Stimulated activated naive CD8-positive, alpha-beta T cell treated with anti-CD3 and anti-CD28 coated beads, Interleukin-15, Interleukin-2, amounts not matched to agents 100 ng/mL and 50 ng/mL, for 24 hours (primary cell): Measurements from ENCODE around the gene SMIM10L2A.
A peak's percentile ranks its signal among the peaks of the same experiment; 100 is the strongest.
"Not testable (repeated sequence)": the region's sequence is repeated elsewhere in the genome, so short reads cannot be mapped to it uniquely, and the experiment has no call there.

Source experiments
- H3K27ac Mint-ChIP-seq: one replicate; pipeline ENCODE4 v1.8.0; 2021; ENCODE audit warnings: mild to moderate bottlenecking, mixed read lengths
- H3K27me3 Mint-ChIP-seq: one replicate; pipeline ENCODE4 v1.8.0; 2021; ENCODE audit warnings: mixed read lengths
- H3K36me3 Mint-ChIP-seq: one replicate; pipeline ENCODE4 v1.8.0; 2021; ENCODE audit warnings: low read depth, mixed read lengths
- H3K4me1 Mint-ChIP-seq: one replicate; pipeline ENCODE4 v1.8.0; 2021; ENCODE audit warnings: low read depth, mixed read lengths
- H3K4me3 Mint-ChIP-seq: one replicate; pipeline ENCODE4 v1.8.0; 2021; ENCODE audit warnings: mild to moderate bottlenecking, mixed read lengths
- H3K9me3 Mint-ChIP-seq: one replicate; pipeline ENCODE4 v1.8.0; 2021; ENCODE audit warnings: mixed read lengths

SMIM10L2A gene

DNA sequence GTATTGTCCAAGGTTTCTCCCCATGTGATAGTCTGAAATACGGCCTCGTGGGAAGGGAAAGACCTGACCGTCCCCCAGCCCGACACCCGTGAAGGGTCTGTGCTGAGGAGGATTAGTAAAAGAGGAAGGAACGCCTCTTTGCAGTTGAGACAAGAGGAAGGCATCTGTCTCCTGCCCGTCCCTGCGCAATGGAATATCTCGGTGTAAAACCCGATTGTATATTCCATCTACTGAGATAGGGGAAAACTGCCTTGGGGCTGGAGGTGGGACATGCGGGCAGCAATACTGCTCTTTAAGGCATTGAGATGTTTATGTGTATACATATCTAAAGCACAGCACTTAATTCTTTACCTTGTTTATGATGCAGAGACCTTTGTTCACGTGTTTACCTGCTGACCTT is 15.3 kb upstream of the SMIM10L2A start:
- not testable (repeated sequence) for H3K4me3 Mint-ChIP-seq, H3K9me3 Mint-ChIP-seq, H3K27ac Mint-ChIP-seq, H3K36me3 Mint-ChIP-seq, H3K27me3 Mint-ChIP-seq
- H3K4me1 Mint-ChIP-seq: peaks cover 26% of the 10 kb centered on the region

DNA sequence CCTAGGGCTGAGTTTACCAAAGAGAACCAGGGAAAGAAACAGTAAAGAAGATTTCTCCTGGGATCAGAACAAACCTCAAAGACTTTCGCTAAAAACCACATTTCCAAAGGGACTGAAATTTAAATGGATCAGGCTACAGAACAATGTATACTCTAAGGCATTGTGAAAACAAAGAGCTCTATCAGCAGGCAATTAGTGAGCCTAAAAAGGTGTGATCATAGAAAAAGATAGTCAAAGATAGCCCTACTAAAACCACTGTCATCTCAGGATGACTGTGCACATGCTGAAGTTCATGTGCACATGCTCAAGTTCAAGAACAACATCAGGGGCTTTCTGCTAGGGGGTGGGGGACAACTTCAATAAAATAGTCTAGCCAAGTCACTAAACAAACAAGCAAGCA is 12.9 kb upstream of the SMIM10L2A start:
- Mint-ChIP-seq H3K4me3 (no peak overlapping the region), H3K9me3 (no peaks in the 10 kb centered on the region), H3K4me1 (peaks cover 11% of the 10 kb centered on the region), H3K27ac (no peak overlapping the region), H3K36me3 (no peaks in the 10 kb centered on the region), H3K27me3 (no peaks in the 10 kb centered on the region)

GRCh38 chrX:135410861-135411627 is 10.7 kb upstream of the SMIM10L2A start:
- Mint-ChIP-seq H3K36me3 (no peaks in the 10 kb centered on the region), H3K27ac (no peak overlapping the region), H3K4me3 (no peak overlapping the region), H3K4me1 (peaks cover 9% of the 10 kb centered on the region), H3K27me3 (no peaks in the 10 kb centered on the region), H3K9me3 (no peaks in the 10 kb centered on the region)

GRCh38 chrX:135411893-135412292 is 9.9 kb upstream of the SMIM10L2A start:
- no peak overlapping the region for H3K4me3 Mint-ChIP-seq
- H3K27ac Mint-ChIP-seq: no peak overlapping the region
- H3K27me3 Mint-ChIP-seq: no peaks in the 10 kb centered on the region
- H3K9me3 Mint-ChIP-seq: no peaks in the 10 kb centered on the region
- H3K36me3 Mint-ChIP-seq: no peaks in the 10 kb centered on the region
- H3K4me1 Mint-ChIP-seq: peaks cover 9% of the 10 kb centered on the region

- no peak overlapping the region for H3K4me3 Mint-ChIP-seq
- peaks cover 6% of the 10 kb centered on the region for H3K4me1 Mint-ChIP-seq
- H3K27ac Mint-ChIP-seq: no peak overlapping the region
- no peaks in the 10 kb centered on the region for H3K36me3 Mint-ChIP-seq
- no peaks in the 10 kb centered on the region for H3K9me3 Mint-ChIP-seq
- no peaks in the 10 kb centered on the region for H3K27me3 Mint-ChIP-seq
Observed at GRCh38 chrX:135416546-135416945, 5.2 kb upstream of the SMIM10L2A start.

GRCh38 chrX:135420831-135421230 is 913 bp upstream of the SMIM10L2A start:
- Mint-ChIP-seq H3K9me3 (no peaks in the 10 kb centered on the region), H3K4me3 (peak overlapping the region; percentile 66), H3K27me3 (no peaks in the 10 kb centered on the region), H3K36me3 (no peaks in the 10 kb centered on the region), H3K4me1 (peaks cover 6% of the 10 kb centered on the region), H3K27ac (no peak overlapping the region)

- peaks cover 6% of the 10 kb centered on the region for H3K4me1 Mint-ChIP-seq
- H3K9me3 Mint-ChIP-seq: no peaks in the 10 kb centered on the region
- H3K36me3 Mint-ChIP-seq: no peaks in the 10 kb centered on the region
- peak overlapping the region; percentile 66 for H3K4me3 Mint-ChIP-seq
- no peak overlapping the region for H3K27ac Mint-ChIP-seq
- no peaks in the 10 kb centered on the region for H3K27me3 Mint-ChIP-seq
Observed at GRCh38 chrX:135421537-135421931, 210 bp upstream of the SMIM10L2A start.

- peak overlapping the region; percentile 32 for H3K4me3 Mint-ChIP-seq
- H3K36me3 Mint-ChIP-seq, H3K27ac Mint-ChIP-seq, H3K9me3 Mint-ChIP-seq, H3K27me3 Mint-ChIP-seq, H3K4me1 Mint-ChIP-seq: not testable (repeated sequence)
Observed at GRCh38 chrX:135422810-135423168, 1.0 kb downstream of the SMIM10L2A start.

- H3K36me3 Mint-ChIP-seq, H3K27ac Mint-ChIP-seq, H3K27me3 Mint-ChIP-seq, H3K9me3 Mint-ChIP-seq, H3K4me1 Mint-ChIP-seq: not testable (repeated sequence)
- peak overlapping the region; percentile 32 for H3K4me3 Mint-ChIP-seq
Observed at GRCh38 chrX:135423173-135423864, 1.6 kb downstream of the SMIM10L2A start.

GRCh38 chrX:135424469-135424868 is 2.7 kb downstream of the SMIM10L2A start:
- no peak overlapping the region for H3K4me3 Mint-ChIP-seq
- no peaks in the 10 kb centered on the region for H3K27me3 Mint-ChIP-seq
- no peaks in the 10 kb centered on the region for H3K9me3 Mint-ChIP-seq
- H3K4me1 Mint-ChIP-seq: peaks cover 6% of the 10 kb centered on the region
- no peaks in the 10 kb centered on the region for H3K36me3 Mint-ChIP-seq
- H3K27ac Mint-ChIP-seq: no peak overlapping the region

DNA sequence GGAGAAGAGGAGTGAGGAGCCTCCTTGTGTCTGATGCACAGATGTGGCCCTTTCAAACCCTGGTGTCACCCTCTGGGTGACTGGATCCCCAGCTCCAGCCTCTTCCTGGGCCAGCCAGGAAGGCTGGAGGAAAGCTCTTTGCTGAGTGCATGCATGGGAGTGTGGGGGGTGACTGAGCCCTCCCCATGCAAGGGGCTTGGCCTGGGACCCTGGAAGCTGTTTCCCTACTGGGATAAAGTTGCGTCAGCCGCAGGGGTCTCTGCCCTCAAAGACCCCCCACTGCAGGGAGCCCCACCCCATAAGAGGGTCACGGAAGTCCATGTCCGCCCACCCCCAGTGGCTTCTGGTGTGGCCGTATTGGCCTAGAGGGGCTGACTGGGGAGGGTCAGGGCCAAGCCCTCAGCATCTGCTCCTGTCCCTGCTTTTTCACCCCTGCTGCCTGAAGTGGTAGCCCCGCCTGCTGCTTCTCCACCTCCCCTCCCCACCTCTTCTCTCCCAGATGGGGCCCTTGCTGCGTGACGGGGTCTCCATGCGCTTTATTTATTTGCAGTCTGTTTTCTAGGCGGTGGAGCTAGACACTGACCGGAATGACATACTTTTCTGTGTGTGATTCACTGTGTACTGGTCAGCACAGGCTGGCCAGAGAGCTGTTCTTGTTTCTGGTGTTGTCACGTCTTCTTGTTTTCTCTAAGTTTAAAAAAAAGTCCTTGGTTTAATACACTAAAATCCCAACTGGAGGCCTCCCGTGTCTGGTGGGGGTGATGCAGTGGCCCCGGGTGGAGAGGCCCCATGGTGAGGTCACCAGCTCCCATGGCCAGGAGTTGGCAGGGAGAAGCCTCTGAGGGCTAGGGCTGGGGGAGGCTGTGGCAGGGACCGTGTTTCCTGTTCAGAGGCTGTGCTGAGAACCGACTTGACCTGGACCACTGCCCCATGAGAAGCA is 3.6 kb downstream of the SMIM10L2A start:
- Mint-ChIP-seq H3K36me3 (no peaks in the 10 kb centered on the region), H3K27me3 (peaks cover 4% of the 10 kb centered on the region), H3K27ac (no peak overlapping the region), H3K9me3 (no peaks in the 10 kb centered on the region), H3K4me1 (peaks cover 6% of the 10 kb centered on the region), H3K4me3 (no peak overlapping the region)

DNA sequence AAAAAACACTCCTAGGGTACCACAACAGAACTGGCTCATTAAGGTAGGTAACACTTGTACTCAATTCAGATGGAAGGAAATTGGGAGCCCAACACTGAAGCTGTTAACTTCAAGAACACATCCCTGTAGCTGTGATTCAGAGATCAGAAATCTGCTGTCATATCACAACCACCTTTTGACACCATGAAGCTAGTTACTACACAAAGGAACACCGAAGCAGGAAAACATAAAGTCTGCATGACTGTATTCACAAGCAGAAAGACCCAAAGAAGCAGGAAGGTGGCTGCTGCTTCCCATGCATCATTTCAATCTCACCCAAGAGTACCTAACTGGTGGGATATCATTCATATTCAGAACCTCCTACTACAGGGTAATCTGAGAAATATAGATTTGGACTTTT is 7.7 kb downstream of the SMIM10L2A start:
- no peaks in the 10 kb centered on the region for H3K36me3 Mint-ChIP-seq
- no peak overlapping the region for H3K4me3 Mint-ChIP-seq
- H3K27me3 Mint-ChIP-seq: peaks cover 6% of the 10 kb centered on the region
- H3K4me1 Mint-ChIP-seq: peaks cover 7% of the 10 kb centered on the region
- no peaks in the 10 kb centered on the region for H3K9me3 Mint-ChIP-seq
- no peak overlapping the region for H3K27ac Mint-ChIP-seq

DNA sequence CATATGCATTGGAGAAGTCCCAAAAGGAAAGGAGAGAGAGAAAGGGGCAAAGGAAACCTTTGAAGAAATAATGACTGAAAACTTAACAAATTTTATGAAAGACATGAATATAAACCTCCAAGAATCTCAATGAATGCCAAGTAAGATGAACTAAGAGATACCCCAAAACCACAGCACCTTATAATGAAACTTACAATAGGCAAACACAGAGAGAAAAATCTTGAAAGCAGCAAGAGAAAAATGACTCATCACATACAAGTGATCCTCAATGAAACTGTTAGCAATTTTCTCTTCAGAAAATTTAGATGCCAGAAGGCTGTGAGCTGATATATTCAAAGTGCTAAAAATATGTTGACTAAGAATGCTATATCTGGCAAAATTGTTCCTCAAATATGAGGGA is 10.1 kb downstream of the SMIM10L2A start:
- no peak overlapping the region for H3K4me3 Mint-ChIP-seq
- H3K27ac Mint-ChIP-seq: no peak overlapping the region
- peaks cover 7% of the 10 kb centered on the region for H3K4me1 Mint-ChIP-seq
- peaks cover 6% of the 10 kb centered on the region for H3K27me3 Mint-ChIP-seq
- no peaks in the 10 kb centered on the region for H3K36me3 Mint-ChIP-seq
- no peaks in the 10 kb centered on the region for H3K9me3 Mint-ChIP-seq

- H3K4me1 Mint-ChIP-seq: peaks cover 7% of the 10 kb centered on the region
- no peak overlapping the region for H3K4me3 Mint-ChIP-seq
- H3K36me3 Mint-ChIP-seq: no peaks in the 10 kb centered on the region
- peaks cover 6% of the 10 kb centered on the region for H3K27me3 Mint-ChIP-seq
- no peaks in the 10 kb centered on the region for H3K9me3 Mint-ChIP-seq
- no peak overlapping the region for H3K27ac Mint-ChIP-seq
Observed at GRCh38 chrX:135432453-135432852, 10.7 kb downstream of the SMIM10L2A start.

DNA sequence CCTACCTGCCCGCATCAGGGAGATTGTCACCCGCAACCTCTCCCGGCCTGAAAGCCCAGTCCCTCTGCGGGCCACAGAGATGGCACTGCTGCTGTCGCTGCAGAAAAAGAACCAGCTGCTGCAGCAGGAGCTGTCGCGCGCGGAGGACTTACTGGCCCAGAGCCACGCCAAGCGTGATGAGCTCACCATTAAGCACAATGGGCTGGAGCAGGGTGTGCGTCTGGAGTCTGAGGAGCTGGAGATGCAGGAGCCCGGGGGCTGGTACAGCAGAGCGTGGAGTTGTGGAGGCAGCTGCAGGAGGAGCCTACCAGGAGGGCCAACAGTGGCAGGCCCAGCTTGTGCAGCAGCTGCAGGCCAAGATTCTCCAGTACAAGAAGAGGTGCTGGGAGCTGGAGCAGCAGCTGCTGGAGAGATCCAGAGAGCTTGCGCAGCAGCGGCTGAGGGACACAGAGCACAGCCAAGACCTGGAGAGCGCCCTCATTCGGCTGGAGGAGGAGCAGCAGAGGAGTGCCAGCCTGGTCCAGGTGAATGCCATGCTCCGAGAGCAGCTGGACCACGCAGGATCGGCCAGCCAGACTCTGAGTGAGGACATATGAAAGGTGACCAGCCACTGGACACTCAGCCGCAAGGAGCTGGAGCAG is 11.3 kb downstream of the SMIM10L2A start:
- no peak overlapping the region for H3K27ac Mint-ChIP-seq
- H3K9me3 Mint-ChIP-seq: no peaks in the 10 kb centered on the region
- peaks cover 6% of the 10 kb centered on the region for H3K27me3 Mint-ChIP-seq
- H3K4me3 Mint-ChIP-seq: no peak overlapping the region
- peaks cover 7% of the 10 kb centered on the region for H3K4me1 Mint-ChIP-seq
- no peaks in the 10 kb centered on the region for H3K36me3 Mint-ChIP-seq
